Measurements from ENCODE around the gene AGER. TPM values are rescaled to one million over a fixed set of nuclear protein-coding genes. Genes with fewer than 3 reads are reported as not detected.

AGER gene
- total and polyA plus RNA-seq, 8 donors = 68.0 to 616 (median 93.8) TPM

GRCh38 chr6:32170294-32170693 lies 13.8 kb downstream of the AGER start:
- H3K4me1 ChIP-seq = peaks cover 10 to 25% of the 10 kb centered on the region in 2 donors
- H3K9me3 ChIP-seq = no peaks in the 10 kb centered on the region
- no peak overlapping the region for H3K27ac ChIP-seq
- DNase-seq (no peak), ATAC-seq (no peak)
- H3K27me3 ChIP-seq = no peaks in the 10 kb centered on the region
- intact Hi-C loops (cut with DNase I) = no loop called here
- H3K36me3 ChIP-seq = peaks cover 0 to 53% of the 10 kb centered on the region in 2 donors
- no peak overlapping the region for H3K4me3 ChIP-seq
- TF ChIP-seq, protein P1, sequence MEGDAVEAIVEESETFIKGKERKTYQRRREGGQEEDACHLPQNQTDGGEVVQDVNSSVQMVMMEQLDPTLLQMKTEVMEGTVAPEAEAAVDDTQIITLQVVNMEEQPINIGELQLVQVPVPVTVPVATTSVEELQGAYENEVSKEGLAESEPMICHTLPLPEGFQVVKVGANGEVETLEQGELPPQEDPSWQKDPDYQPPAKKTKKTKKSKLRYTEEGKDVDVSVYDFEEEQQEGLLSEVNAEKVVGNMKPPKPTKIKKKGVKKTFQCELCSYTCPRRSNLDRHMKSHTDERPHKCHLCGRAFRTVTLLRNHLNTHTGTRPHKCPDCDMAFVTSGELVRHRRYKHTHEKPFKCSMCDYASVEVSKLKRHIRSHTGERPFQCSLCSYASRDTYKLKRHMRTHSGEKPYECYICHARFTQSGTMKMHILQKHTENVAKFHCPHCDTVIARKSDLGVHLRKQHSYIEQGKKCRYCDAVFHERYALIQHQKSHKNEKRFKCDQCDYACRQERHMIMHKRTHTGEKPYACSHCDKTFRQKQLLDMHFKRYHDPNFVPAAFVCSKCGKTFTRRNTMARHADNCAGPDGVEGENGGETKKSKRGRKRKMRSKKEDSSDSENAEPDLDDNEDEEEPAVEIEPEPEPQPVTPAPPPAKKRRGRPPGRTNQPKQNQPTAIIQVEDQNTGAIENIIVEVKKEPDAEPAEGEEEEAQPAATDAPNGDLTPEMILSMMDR (IDR thresholded peaks at IDR 0.05) = no peak

- Histone ChIP-seq H3K27ac (no peak overlapping the region), H3K36me3 (peaks cover 0 to 53% of the 10 kb centered on the region in 2 donors), H3K4me1 (peaks cover 0 to 13% of the 10 kb centered on the region in 2 donors), H3K27me3 (no peaks in the 10 kb centered on the region), H3K4me3 (no peak overlapping the region), H3K9me3 (no peaks in the 10 kb centered on the region)
- peak in 1 of 4 donors; percentile 45 for DNase-seq
- TF ChIP-seq, protein P1 (IDR thresholded peaks at IDR 0.05) = no peak
- intact Hi-C loops (cut with DNase I) = no loop called here
- ATAC-seq = no peak
Measured at GRCh38 chr6:32168807-32169591, 15.1 kb downstream of the AGER start.

GRCh38 chr6:32168350-32168749 lies 15.7 kb downstream of the AGER start:
- TF ChIP-seq, protein P1 (IDR thresholded peaks at IDR 0.05) = no peak
- peaks cover 0 to 6% of the 10 kb centered on the region in 2 donors for H3K27me3 ChIP-seq
- peak in 1 of 4 donors; percentile 18 for DNase-seq
- no peak overlapping the region for H3K4me3 ChIP-seq
- H3K36me3 ChIP-seq = peaks cover 0 to 53% of the 10 kb centered on the region in 2 donors
- peak overlapping the region in 1 of 2 donors; percentile 28 for H3K27ac ChIP-seq
- no peak for ATAC-seq
- peaks cover 0 to 6% of the 10 kb centered on the region in 2 donors for H3K4me1 ChIP-seq
- intact Hi-C loops (cut with DNase I) = no loop called here
- no peaks in the 10 kb centered on the region for H3K9me3 ChIP-seq

GRCh38 chr6:32167761-32168262 lies 16.2 kb downstream of the AGER start:
- Histone ChIP-seq H3K9me3 (no peaks in the 10 kb centered on the region), H3K4me1 (peaks cover 0 to under 1% of the 10 kb centered on the region in 2 donors), H3K27me3 (peaks cover 0 to 9% of the 10 kb centered on the region in 2 donors), H3K4me3 (no peak overlapping the region), H3K36me3 (peaks cover 0 to 53% of the 10 kb centered on the region in 2 donors), H3K27ac (peak overlapping the region in 1 of 2 donors; percentile 28)
- DNase-seq (peak in 1 of 4 donors; percentile 17), ATAC-seq (no peak)
- TF ChIP-seq, protein P1 (IDR thresholded peaks at IDR 0.05) = no peak
- intact Hi-C loops (cut with DNase I) = no loop called here

- Histone ChIP-seq H3K27ac (peak overlapping the region in 1 of 2 donors; percentile 28), H3K4me3 (no peak overlapping the region), H3K27me3 (peaks cover 0 to 9% of the 10 kb centered on the region in 2 donors), H3K4me1 (no peaks in the 10 kb centered on the region), H3K36me3 (peaks cover 0 to 53% of the 10 kb centered on the region in 2 donors), H3K9me3 (no peaks in the 10 kb centered on the region)
- ATAC-seq (no peak), DNase-seq (peak in 1 of 4 donors; percentile 66)
- intact Hi-C loops (cut with DNase I) = no loop called here
- TF ChIP-seq, protein P1 (IDR thresholded peaks at IDR 0.05) = no peak
Measured at GRCh38 chr6:32167154-32167760, 16.8 kb downstream of the AGER start.
